Femur (tissue), 1 donor: ENCODE results near the gene UGT1A8.
A peak's percentile ranks its signal among the peaks of the same experiment; 100 is the strongest.
"Not testable (repeated sequence)": the region's sequence is repeated elsewhere in the genome, so short reads cannot be mapped to it uniquely, and the experiment has no call there.

Experiments used
- DNase-seq: peaks from one replicate; pipeline ENCODE4 v3.0.0-alpha.2; 2017

Gene UGT1A8

GRCh38 chr2:233689501-233689900, 72.1 kb downstream of the UGT1A8 start:
- no peak for DNase-seq

- no peak for DNase-seq
Measured at GRCh38 chr2:233690444-233690843, 73.0 kb downstream of the UGT1A8 start.

GRCh38 chr2:233691443-233692433, 74.3 kb downstream of the UGT1A8 start:
- no peak for DNase-seq

GRCh38 chr2:233692648-233693047, 75.2 kb downstream of the UGT1A8 start, which contains the start of gene UGT1A6:
Gene UGT1A6 (plus strand): TSS chr2:233692890. CDS start chr2:233693005, 115 bp downstream.
- no peak for DNase-seq

GRCh38 chr2:233693963-233694362, 76.5 kb downstream of the UGT1A8 start:
- DNase-seq: no peak

GRCh38 chr2:233698740-233699139, 81.3 kb downstream of the UGT1A8 start:
- DNase-seq: no peak

- no peak for DNase-seq
Measured at GRCh38 chr2:233699424-233700027, 82.1 kb downstream of the UGT1A8 start.

GRCh38 chr2:233700028-233700635, 82.7 kb downstream of the UGT1A8 start:
- DNase-seq: no peak

- DNase-seq: not testable (repeated sequence)
Measured at GRCh38 chr2:233700842-233701241, 83.4 kb downstream of the UGT1A8 start.

- no peak for DNase-seq
Measured at GRCh38 chr2:233702238-233702637, 84.8 kb downstream of the UGT1A8 start.

GRCh38 chr2:233705911-233706506, 88.6 kb downstream of the UGT1A8 start:
- no peak for DNase-seq

- no peak for DNase-seq
Measured at GRCh38 chr2:233706720-233707119, 89.3 kb downstream of the UGT1A8 start.

- DNase-seq: no peak
Measured at GRCh38 chr2:233707940-233708644, 90.7 kb downstream of the UGT1A8 start.

GRCh38 chr2:233708942-233709341, 91.5 kb downstream of the UGT1A8 start:
- no peak for DNase-seq

- DNase-seq: peak; percentile 67
Measured at GRCh38 chr2:233711312-233712008, 94.0 kb downstream of the UGT1A8 start.

- no peak for DNase-seq
Measured at GRCh38 chr2:233712611-233713261, 95.3 kb downstream of the UGT1A8 start, which contains the start of gene UGT1A5. Gene UGT1A5 (plus strand): TSS chr2:233712907. CDS start chr2:233712992, 85 bp downstream.

- DNase-seq: no peak
Measured at GRCh38 chr2:233713262-233713615, 95.8 kb downstream of the UGT1A8 start.

GRCh38 chr2:233714121-233714520, 96.7 kb downstream of the UGT1A8 start:
- DNase-seq: no peak

- no peak for DNase-seq
Measured at GRCh38 chr2:233718552-233718951, 101.1 kb downstream of the UGT1A8 start, which contains the start of gene UGT1A4. Gene UGT1A4 (plus strand): TSS chr2:233718736. CDS start chr2:233718821, 85 bp downstream.

GRCh38 chr2:233728723-233729301, 111.4 kb downstream of the UGT1A8 start, which contains the start of gene UGT1A3:
Gene UGT1A3 (plus strand): TSS chr2:233729042. CDS start chr2:233729127, 85 bp downstream.
- no peak for DNase-seq
